Body of pancreas (tissue), 4 donors: ENCODE results near the gene GPR139. TPM values are rescaled to one million over a fixed set of nuclear protein-coding genes. Genes with fewer than 3 reads are reported as not detected.

ENCODE experiments used
- ATAC-seq: fragments of 150-250 bp; one replicate; pipeline ENCODE4 v1.9.1; 2016
- DNase-seq, 4 donors: peaks; one replicate each; pipeline ENCODE4 v3.0.0-alpha.2; 2019
- H3K27ac ChIP-seq, 4 donors: fragments of 200-600 bp; sonication (generic); 1 replicate in 3 of 4; 2 replicates in 1 of 4; pipeline versions ENCODE4 v1.5.1 to v1.6.1; 2016 to 2019; ENCODE audit warnings: mild to moderate bottlenecking in 1 of 4, mixed read lengths in 1 of 4, moderate library complexity in 1 of 4
- H3K27me3 ChIP-seq, 2 donors: fragments of 200-600 bp; sonication (generic); one replicate each; pipeline ENCODE4 v1.6.0; 2016; ENCODE audit warnings: mild to moderate bottlenecking in 1 of 2
- H3K36me3 ChIP-seq, 2 donors: fragments of 200-600 bp; sonication (generic); replicated peaks in 1 of 2; 2 replicates each; pipeline ENCODE4 v1.5.1; 2016; ENCODE audit warnings: low read depth in 2 of 2; ENCODE audit not compliant: insufficient read depth in 1 of 2
- H3K4me1 ChIP-seq: fragments of 200-600 bp; sonication (generic); one replicate; pipeline ENCODE4 v1.6.0; 2016
- H3K4me3 ChIP-seq, 2 donors: fragments of 200-600 bp; sonication (generic); 1 replicate in 1 of 2; 2 replicates in 1 of 2; pipeline ENCODE4 v1.5.1; 2016 to 2019
- H3K9me3 ChIP-seq, 3 donors: fragments of 200-600 bp; sonication (generic); 1 replicate in 2 of 3; 2 replicates in 1 of 3; pipeline ENCODE4 v1.5.1; 2016
- CTCF ChIP-seq, 7 experiments: fragments of 450-650 bp in 4 of 7; fragments of 200-600 bp in 3 of 7; sonication (generic) in 3 of 7; IDR thresholded peaks; one replicate each; pipeline ENCODE4 v1.5.1; 2016 to 2019; ENCODE audit warnings: antibody characterized with exemption in 7 of 7
- POLR2A ChIP-seq, 3 donors: fragments of 450-650 bp; IDR thresholded peaks; one replicate each; pipeline ENCODE4 v1.6.1; 2016; ENCODE audit warnings: antibody characterized with exemption in 3 of 3, mild to moderate bottlenecking in 2 of 3
- WGBS, 2 donors: methylation state at CpG; one replicate each; pipeline ENCODE4 v1.1.5; 2017; 5-methylcytosine and 5-hydroxymethylcytosine counted together
- intact Hi-C: fragments of 100-400 bp; cut with DNase I; formaldehyde crosslinking; loops from one replicate; pipeline ENCODE4 v1.15.1; 2023
- total RNA-seq, 2 donors: library from RNA; depleted of rRNA; stranded (reverse); fragments of >200 nt; gene quantifications; one replicate each; pipeline ENCODE4 v1.1.0, GENCODE V29; 2016

Gene GPR139
- total RNA-seq, 2 donors from 2014 or later = not detected

DNA sequence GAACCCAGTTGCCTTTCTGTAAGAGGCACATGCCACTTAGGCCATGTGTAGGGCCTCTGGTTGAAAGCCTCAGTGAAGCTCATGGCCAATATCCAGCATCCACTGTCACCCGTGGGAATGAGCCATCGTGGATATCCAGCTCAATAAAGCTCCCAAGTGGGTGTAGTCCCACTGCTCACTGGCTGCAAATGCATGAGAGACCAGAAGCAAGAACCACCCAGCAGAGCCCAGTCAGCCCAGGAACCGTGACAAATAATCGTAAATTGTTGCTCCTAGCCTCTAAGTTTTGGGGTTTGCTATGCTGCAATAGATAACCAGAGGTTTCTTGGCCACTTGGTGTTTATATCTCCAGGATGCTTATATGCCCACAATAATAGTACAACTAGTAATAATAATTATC is 33.7 kb downstream of the GPR139 start:
- Histone ChIP-seq H3K36me3 (no peaks in the 10 kb centered on the region), H3K27ac (no peak overlapping the region), H3K4me3 (no peak overlapping the region), H3K27me3 (no peaks in the 10 kb centered on the region), H3K4me1 (no peaks in the 10 kb centered on the region), H3K9me3 (peaks cover 0 to 5% (median 0%) of the 10 kb centered on the region in 3 donors)
- no peak for ATAC-seq
- TF ChIP-seq POLR2A (IDR thresholded peaks at IDR 0.05) (no peak), CTCF (IDR thresholded peaks at IDR 0.05) (no peak)
- intact Hi-C loops = no loop called here
- no peak for DNase-seq
- 54 to 66% methylated on average over 4 of the region's 4 CpGs for WGBS, 2 donors

GRCh38 chr16:20029611-20030010 is 44.1 kb downstream of the GPR139 start:
- no peak for TF ChIP-seq POLR2A (IDR thresholded peaks at IDR 0.05)
- no peak for TF ChIP-seq CTCF (IDR thresholded peaks at IDR 0.05)
- DNase-seq = no peak
- intact Hi-C loops = no loop called here
- no peaks in the 10 kb centered on the region for H3K27me3 ChIP-seq
- no peak overlapping the region for H3K27ac ChIP-seq
- no peaks in the 10 kb centered on the region for H3K36me3 ChIP-seq
- 69 to 81% methylated on average over 3 of the region's 3 CpGs for WGBS, 2 donors
- H3K4me1 ChIP-seq = no peaks in the 10 kb centered on the region
- no peaks in the 10 kb centered on the region for H3K9me3 ChIP-seq
- ATAC-seq = no peak
- H3K4me3 ChIP-seq = no peak overlapping the region

DNA sequence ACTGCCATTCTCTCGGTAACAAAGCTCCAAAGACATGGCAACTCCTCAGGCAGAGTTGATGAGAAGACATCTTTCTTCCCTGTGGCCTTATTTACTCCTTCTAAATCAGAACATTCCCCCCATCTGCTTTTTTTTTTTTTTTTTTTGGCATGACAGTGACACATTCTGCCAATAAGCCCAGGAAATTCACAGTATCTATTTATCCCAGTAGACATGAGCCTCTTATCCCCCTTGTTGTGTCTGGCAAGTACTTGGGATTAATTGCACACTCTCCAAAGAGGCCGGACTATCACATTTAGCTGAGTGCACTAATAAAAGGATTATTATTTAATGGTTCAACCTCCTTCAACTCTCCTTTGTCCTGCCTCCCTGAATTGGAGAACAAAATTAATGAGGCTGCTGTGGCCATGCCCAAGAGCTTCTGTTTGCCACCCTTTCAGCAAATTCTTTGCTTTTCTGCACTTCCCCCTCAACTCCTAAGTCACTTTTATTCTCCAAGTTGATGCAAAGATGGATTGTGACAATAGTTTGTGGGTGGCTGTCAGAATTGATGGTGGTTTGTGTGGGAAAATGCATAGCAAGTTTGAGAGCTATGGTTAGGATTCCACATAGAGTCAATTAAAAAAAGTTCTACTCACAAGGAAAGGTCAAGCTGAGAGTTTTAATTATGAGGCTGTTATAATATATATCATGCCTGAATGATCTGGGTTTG is 47.2 kb downstream of the GPR139 start:
- Histone ChIP-seq H3K4me3 (no peak overlapping the region), H3K36me3 (no peaks in the 10 kb centered on the region), H3K9me3 (no peaks in the 10 kb centered on the region), H3K27me3 (no peaks in the 10 kb centered on the region), H3K4me1 (no peaks in the 10 kb centered on the region), H3K27ac (no peak overlapping the region)
- TF ChIP-seq POLR2A (IDR thresholded peaks at IDR 0.05) = no peak
- no peak for DNase-seq
- 22 to 33% methylated on average over 2 of the region's 2 CpGs for WGBS, 2 donors
- no peak for ATAC-seq
- intact Hi-C loops = no loop called here

- Histone ChIP-seq H3K4me3 (no peak overlapping the region), H3K27ac (no peak overlapping the region), H3K4me1 (no peaks in the 10 kb centered on the region), H3K27me3 (no peaks in the 10 kb centered on the region), H3K9me3 (no peaks in the 10 kb centered on the region), H3K36me3 (no peaks in the 10 kb centered on the region)
- ATAC-seq (no peak), DNase-seq (no peak)
- intact Hi-C loops = no loop called here
- no peak for TF ChIP-seq CTCF (IDR thresholded peaks at IDR 0.05)
- TF ChIP-seq POLR2A (IDR thresholded peaks at IDR 0.05) = no peak
- WGBS, 2 donors = 3 to 4% methylated on average over 1 of the region's 1 CpG
These were observed 50.5 kb downstream of the GPR139 start for GRCh38 chr16:20023190-20023589.

GRCh38 chr16:20020976-20021375 is 52.7 kb downstream of the GPR139 start:
- H3K27me3 ChIP-seq = no peaks in the 10 kb centered on the region
- no peak for TF ChIP-seq POLR2A (IDR thresholded peaks at IDR 0.05)
- no peak for TF ChIP-seq CTCF (IDR thresholded peaks at IDR 0.05)
- no peak for ATAC-seq
- H3K36me3 ChIP-seq = no peaks in the 10 kb centered on the region
- no peak overlapping the region for H3K4me3 ChIP-seq
- H3K9me3 ChIP-seq = no peaks in the 10 kb centered on the region
- intact Hi-C loops = no loop called here
- H3K27ac ChIP-seq = no peak overlapping the region
- no peak for DNase-seq
- H3K4me1 ChIP-seq = no peaks in the 10 kb centered on the region
- 53 to 71% methylated on average over 2 of the region's 2 CpGs for WGBS, 2 donors
